ENCODE measurements around the gene ATP13A2. TPM values are rescaled to one million over a fixed set of nuclear protein-coding genes. Genes with fewer than 3 reads are reported as not detected.
A peak's percentile ranks its signal among the peaks of the same experiment; 100 is the strongest.

ATP13A2 gene
- total RNA-seq, 1 donor from 2014 or later = 39.2 TPM

DNA sequence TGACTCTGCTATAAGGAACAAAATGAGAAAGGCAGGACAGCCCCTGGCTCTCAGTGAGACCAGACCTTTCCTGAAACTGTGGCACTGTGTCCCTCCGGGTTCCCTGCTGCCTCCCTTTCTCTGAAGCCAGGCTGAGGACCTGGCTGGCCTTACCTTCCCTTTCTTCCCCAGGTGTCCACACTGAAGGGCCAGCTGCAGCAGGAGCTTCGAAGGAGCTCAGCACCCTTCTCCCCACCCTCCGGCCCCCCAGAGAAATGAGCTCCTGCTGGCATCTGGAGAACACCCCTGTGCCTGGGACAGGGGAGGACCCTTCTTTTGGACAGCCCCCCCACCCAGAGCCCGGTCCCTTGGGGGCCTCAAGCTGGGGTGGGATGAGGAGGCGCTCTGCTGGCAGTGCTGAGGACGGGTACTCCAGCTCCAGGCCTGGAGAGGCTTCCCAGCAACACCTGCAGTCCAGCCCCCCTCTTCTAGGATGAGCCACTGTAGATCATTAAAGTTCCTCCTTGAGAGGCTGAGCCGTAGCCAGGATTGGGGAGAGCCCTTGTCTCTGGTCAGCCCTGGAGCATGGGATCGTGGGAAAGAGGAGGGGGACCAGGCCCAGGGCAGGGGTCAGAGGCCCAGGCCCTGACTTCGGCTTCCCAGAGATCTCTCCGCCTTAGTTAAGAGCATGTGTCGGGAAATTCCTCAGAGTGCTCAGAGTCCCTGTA lies 39.4 kb downstream of the ATP13A2 start:
- no peaks in the 10 kb centered on the region for H3K9me3 ChIP-seq
- intact Hi-C loops (cut with DNase I) = no loop called here
- H3K27me3 ChIP-seq = no peaks in the 10 kb centered on the region
- H3K27ac ChIP-seq = peak overlapping the region; percentile 66 to 85
- H3K36me3 ChIP-seq = peaks cover 7% of the 10 kb centered on the region in 2 donors
- peaks cover under 1 to 17% of the 10 kb centered on the region in 2 donors for H3K4me1 ChIP-seq
- no peak overlapping the region for H3K4me3 ChIP-seq
- no peak for DNase-seq (ENCODE audit: low spot score in 2 of 2)
- TF ChIP-seq, protein P1, sequence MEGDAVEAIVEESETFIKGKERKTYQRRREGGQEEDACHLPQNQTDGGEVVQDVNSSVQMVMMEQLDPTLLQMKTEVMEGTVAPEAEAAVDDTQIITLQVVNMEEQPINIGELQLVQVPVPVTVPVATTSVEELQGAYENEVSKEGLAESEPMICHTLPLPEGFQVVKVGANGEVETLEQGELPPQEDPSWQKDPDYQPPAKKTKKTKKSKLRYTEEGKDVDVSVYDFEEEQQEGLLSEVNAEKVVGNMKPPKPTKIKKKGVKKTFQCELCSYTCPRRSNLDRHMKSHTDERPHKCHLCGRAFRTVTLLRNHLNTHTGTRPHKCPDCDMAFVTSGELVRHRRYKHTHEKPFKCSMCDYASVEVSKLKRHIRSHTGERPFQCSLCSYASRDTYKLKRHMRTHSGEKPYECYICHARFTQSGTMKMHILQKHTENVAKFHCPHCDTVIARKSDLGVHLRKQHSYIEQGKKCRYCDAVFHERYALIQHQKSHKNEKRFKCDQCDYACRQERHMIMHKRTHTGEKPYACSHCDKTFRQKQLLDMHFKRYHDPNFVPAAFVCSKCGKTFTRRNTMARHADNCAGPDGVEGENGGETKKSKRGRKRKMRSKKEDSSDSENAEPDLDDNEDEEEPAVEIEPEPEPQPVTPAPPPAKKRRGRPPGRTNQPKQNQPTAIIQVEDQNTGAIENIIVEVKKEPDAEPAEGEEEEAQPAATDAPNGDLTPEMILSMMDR (IDR thresholded peaks at IDR 0.05) = no peak

DNA sequence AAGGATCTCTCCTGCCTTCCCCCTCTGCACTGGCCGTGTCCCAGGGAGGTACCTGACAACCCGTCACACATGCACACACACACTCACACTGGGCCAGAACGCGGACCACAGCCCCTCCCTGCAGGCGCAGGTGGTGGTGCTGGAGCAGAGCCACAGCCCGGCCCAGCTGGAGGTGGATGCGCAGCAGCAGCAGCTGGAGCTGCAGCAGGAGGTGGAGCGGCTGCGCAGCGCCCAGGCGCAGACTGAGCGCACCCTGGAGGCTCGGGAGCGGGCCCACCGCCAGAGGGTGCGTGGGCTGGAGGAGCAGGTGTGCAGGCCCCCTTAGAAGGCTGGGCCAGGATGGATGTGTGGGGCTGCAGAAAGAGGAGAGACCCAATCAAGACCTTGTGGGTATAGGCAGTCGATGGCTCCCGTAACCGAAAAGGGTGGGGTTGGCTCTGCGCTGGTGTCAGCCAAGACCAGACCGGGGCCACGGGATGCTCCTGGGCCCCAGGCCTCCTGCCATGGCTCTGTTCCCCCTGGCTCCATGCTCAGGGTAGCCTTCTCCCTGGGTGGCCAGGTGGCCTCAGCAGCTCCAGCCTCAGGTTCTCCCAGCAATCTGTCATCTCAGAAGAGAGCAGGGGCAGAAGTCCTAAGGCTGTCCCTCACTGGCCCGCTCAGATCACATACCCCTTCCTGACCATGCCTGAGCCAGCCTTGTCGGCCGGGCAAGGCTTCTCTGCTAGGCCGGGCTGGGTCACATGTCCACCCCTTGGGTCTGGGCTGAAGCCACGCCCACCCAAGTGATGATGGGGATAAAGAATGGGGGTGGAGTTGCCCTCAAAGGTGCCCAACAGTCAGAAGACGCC lies 40.2 kb downstream of the ATP13A2 start:
- no peaks in the 10 kb centered on the region for H3K27me3 ChIP-seq
- no peak overlapping the region for H3K4me3 ChIP-seq
- peak in 1 of 2 donors; percentile 59 for DNase-seq (ENCODE audit: low spot score in 2 of 2)
- peak overlapping the region; percentile 66 to 85 for H3K27ac ChIP-seq
- H3K9me3 ChIP-seq = no peaks in the 10 kb centered on the region
- intact Hi-C loops (cut with DNase I) = no loop called here
- peaks cover 8 to 24% of the 10 kb centered on the region in 2 donors for H3K4me1 ChIP-seq
- peaks cover 7% of the 10 kb centered on the region in 2 donors for H3K36me3 ChIP-seq
- TF ChIP-seq, protein P1 (IDR thresholded peaks at IDR 0.05) = no peak

DNA sequence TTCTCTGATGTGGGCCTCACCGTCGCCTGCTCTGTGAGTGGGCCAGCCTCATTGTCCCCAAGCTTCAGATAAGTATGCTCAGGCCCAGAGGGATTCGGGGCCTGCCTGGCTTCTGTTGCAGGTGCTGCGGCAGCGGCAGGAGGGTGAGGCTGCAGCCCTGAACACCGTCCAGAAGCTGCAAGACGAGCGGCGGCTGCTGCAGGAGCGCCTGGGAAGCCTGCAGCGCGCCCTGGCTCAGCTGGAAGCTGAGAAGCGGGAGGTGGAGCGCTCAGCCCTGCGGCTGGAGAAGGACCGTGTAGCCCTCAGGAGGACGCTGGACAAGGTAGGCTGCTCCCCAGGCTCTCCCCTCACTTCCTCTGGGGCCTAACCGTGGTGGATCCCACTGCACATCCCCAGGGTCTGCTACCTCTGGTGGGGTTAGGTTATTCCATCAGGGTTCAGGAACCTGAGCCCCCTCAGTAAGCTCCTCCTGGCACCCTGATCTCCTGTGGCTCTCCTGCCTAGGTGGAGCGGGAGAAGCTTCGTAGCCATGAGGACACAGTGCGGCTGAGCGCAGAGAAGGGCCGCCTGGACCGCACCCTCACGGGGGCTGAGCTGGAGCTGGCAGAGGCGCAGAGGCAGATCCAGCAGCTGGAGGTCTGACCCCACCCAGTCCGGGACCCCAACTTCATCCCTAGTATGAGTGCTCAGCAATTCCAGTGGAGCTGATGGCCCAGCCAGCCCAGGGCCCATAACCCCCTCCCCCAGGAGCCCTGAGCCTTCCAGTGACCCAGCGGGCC lies 41.4 kb downstream of the ATP13A2 start:
- no peak overlapping the region for H3K27ac ChIP-seq
- H3K36me3 ChIP-seq = peaks cover 17 to 18% of the 10 kb centered on the region in 2 donors
- no peak for DNase-seq (ENCODE audit: low spot score in 2 of 2)
- TF ChIP-seq, protein P1 (IDR thresholded peaks at IDR 0.05) = no peak
- no peaks in the 10 kb centered on the region for H3K9me3 ChIP-seq
- no peaks in the 10 kb centered on the region for H3K27me3 ChIP-seq
- H3K4me1 ChIP-seq = peaks cover 13 to 25% of the 10 kb centered on the region in 2 donors
- H3K4me3 ChIP-seq = no peak overlapping the region
- intact Hi-C loops (cut with DNase I) = no loop called here

DNA sequence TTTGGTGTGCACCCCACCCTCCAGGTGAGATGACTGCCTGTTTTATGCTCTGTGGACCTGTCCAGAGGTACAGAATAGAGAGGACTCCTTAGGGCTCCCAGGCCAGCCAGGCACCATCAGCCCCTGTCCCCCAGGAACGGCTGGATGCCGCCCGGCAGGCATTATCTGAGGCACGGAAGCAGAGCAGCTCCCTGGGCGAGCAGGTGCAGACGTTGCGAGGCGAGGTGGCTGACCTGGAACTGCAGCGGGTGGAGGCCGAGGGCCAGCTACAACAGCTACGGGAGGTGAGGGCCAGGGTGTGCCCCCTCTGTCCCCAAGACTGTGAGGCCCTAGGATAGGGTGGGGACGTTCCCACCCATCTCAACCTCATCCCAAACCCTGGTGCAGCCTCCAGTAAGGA lies 42.1 kb downstream of the ATP13A2 start:
- TF ChIP-seq, protein P1 (IDR thresholded peaks at IDR 0.05) = no peak
- H3K36me3 ChIP-seq = peaks cover 17 to 18% of the 10 kb centered on the region in 2 donors
- H3K27me3 ChIP-seq = no peaks in the 10 kb centered on the region
- no peak overlapping the region for H3K27ac ChIP-seq
- intact Hi-C loops (cut with DNase I) = no loop called here
- no peak for DNase-seq (ENCODE audit: low spot score in 2 of 2)
- H3K9me3 ChIP-seq = no peaks in the 10 kb centered on the region
- H3K4me1 ChIP-seq = peaks cover 13 to 21% of the 10 kb centered on the region in 2 donors
- no peak overlapping the region for H3K4me3 ChIP-seq

DNA sequence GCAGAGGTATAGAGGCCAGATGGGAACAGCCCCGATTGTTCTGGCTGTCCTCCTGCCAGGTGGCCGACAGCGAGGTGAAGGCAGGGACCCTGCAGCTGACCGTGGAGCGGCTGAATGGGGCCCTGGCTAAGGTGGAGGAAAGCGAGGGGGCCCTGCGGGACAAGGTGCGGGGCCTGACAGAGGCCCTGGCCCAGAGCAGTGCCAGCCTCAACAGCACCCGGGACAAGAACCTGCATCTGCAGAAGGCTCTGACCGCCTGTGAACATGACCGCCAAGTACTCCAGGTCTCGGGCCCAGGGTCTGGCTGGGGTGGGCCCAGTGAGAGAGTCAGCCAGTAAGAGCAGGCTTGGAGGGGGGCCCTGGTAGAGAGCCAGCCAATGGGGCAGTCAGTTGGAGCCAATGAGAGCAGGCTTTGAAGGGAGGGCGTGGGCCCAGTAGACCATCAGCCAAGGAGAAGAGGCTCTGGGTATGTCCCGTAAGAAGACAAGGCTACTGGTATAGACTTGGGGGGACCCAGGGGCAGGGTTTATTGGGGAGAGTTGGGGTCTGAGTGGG lies 42.6 kb downstream of the ATP13A2 start:
- Histone ChIP-seq H3K36me3 (peaks cover 17 to 18% of the 10 kb centered on the region in 2 donors), H3K4me3 (no peak overlapping the region), H3K27me3 (no peaks in the 10 kb centered on the region), H3K4me1 (peaks cover 13 to 21% of the 10 kb centered on the region in 2 donors), H3K9me3 (no peaks in the 10 kb centered on the region), H3K27ac (peak overlapping the region in 1 of 2 donors; percentile 35)
- intact Hi-C loops (cut with DNase I) = no loop called here
- TF ChIP-seq, protein P1 (IDR thresholded peaks at IDR 0.05) = no peak
- DNase-seq (ENCODE audit: low spot score in 2 of 2) = no peak
